IPS DF 4.7 (cell line): ENCODE measurements around the gene SLBP.

ENCODE experiments used
- DNase-seq: peaks from one replicate; pipeline ENCODE4 v3.0.0-alpha.2; 2013; ENCODE audit warnings: low spot score; ENCODE audit errors: extremely low read depth

Gene SLBP

DNA sequence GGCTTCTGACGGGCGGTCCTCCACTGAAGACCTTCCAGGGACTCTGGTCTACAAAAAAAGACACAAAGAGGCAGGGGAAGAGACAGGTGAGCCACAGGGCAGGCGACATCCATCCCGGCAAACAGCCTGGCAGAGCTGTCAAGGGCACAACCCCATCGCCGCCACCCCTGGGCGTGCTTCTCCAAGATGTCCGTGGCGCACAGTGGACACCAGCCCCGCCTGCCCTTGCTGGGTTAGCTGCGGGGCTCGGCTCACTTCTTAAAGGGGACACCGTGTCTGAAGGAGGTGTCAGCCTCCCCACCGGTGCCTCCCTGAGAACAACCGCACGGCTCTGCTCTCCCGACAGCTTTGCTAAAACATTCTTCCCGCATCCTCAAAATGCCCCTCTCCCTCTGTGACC, 56.4 kb downstream of the SLBP start:
- DNase-seq, result no peak

DNA sequence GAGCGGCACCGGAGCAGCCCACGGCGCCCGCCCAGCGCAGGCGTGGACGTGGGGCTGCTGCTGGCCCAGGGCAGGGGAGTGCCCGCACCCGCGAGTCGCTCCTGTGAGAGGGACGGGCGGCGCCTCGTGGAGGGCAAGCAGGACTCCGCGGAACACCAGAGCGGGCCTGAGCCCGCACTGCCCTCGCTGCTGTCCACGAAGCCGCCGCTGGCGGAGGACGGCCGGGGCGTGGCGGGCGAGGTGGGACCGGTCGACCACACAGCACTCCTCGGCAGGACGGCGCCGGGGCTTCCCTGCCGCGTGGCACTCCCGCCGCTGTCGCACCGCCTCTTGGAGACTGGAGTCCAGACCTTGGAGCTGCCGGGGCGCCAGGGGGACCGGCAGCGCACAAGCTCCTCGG, 57.0 kb downstream of the SLBP start:
- no peak for DNase-seq

GRCh38 chr4:1654216-1654955, 57.7 kb downstream of the SLBP start:
- DNase-seq, result no peak

DNA sequence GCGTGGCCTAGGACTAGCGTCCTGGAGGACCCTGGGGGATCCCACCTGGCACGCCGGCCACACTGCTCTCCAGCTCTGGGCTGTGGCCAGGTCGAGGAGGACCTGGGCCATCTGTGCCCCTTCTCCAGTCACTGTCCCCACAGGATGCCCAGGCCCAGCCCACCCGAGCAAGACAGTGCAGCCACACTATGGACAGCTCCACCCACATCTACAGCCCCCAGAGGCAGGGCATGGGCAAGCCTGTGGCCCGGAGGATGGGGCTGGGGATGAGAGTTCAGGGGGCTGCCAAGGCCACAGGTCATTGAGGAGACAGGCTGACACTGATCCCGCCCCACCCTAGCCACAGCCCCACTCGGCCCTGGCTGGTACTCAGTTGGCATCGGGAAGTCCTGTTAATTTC, 58.3 kb downstream of the SLBP start:
- DNase-seq, result no peak

DNA sequence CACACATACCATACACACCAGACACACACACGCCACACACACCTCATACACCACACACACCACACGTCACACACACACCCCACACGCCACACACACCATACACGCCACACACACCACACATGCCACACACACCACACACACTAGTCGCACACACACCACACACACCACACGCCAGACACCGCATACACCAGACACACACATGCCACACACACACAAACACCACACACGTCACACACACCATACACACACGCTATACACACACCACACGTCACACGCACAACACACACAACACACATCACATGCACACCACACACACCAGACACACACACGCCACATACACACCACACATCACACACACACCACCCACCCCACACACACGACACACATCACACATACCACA, 60.0 kb downstream of the SLBP start:
- DNase-seq, result no peak

DNA sequence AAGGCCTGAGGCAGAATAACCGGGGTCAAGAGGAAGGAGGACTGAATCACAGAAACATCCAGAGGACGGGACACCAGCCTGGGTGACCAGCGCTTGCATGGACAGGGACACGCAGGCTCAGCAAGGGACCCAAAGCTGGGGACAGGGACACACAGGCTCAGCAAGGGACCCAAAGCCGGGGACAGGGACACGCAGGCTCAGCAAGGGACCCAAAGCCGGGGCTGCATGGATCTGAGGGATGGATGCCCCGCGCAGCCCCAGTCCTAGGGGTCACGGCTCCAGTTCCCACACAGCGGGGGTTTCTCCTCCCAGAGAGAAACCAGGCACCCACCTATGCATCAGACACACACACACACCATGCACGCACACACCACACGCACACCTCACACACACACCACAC, 60.5 kb downstream of the SLBP start:
- no peak for DNase-seq

- DNase-seq, result no peak
These were observed 63.2 kb downstream of the SLBP start for GRCh38 chr4:1648962-1649361.

DNA sequence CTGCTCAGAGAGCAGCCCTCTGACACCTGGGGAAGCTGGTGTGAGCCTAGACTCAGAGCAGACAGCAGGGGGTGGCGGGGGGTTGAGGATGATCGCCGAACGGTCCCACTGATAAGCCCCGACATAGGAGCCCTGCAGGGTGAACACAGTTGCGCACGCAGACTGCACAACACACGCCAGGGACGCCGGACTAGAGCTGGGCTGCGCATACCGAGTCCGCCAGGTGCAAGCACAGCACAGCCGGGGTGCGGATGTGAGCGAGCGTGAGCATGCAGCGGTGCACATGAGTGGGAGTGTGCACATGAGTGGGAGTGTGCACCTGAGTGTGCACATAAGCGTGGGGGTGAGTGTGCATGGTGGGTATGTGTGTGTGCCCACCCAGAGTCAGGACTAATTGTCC, 64.7 kb downstream of the SLBP start:
- DNase-seq, result no peak

DNA sequence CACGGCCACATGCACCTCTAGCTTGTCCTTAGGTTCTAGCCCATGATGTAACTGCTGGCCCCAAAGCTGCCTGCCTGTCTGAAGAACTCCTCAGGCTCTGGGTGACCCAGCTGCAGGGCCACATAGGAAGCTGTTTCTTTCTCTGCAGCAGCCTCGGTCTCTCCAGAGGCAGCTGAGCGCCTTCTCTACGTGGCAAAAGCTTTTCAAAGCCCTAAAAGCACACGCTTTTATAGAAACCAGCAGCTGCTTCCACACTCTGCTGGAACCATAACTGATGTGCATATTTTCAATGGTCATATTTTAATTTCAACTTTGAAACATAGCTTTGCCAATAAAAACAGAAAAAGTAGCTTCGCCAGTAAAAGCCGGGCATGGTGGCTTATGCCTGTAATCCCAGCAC, 65.4 kb downstream of the SLBP start:
- no peak for DNase-seq

GRCh38 chr4:1644891-1645657, 67.0 kb downstream of the SLBP start:
- no peak for DNase-seq

DNA sequence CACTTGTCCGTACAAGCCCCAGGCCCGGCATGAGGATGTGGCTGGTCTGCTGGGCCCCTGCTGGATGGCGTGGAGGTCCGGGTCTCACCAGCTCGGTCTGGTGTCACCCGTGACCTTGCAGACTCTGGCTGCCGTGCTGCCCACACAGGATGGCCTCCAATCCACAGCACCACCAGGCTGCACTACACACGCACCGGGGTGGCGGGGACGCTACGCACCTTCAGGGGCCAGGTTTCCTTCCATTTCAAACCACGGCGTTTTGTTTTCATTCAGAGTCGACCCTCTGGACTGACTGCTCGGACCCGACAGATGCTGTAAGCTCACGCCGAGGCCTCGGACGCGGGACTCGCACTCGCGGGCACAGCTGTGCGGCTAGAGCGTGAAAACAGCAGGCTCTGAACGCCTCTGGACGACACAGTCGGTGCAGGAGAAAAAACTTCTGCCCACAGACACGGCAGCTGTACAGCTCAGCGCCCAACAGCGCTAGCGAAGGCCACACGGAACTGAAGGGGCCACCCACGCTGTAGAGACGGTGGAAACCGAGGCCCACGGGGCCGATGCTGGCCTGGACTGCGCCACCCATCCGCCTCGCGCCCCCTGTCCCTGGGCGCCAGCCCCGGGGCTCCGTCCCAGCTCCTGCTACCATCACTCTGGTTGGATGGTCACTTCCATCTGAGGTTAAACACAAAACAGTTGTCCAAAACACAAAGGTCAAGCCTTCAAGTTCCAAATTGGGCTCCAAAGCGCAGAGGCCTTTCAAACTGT, 68.0 kb downstream of the SLBP start:
- no peak for DNase-seq
